Activated CD4-positive, alpha-beta T cell treated with anti-CD3 and anti-CD28 coated beads for 36 hours (primary cell): ENCODE data around the gene MTOR. TPM values are rescaled to one million over a fixed set of nuclear protein-coding genes. Genes with fewer than 3 reads are reported as not detected.
"Not testable (repeated sequence)": the region's sequence is repeated elsewhere in the genome, so short reads cannot be mapped to it uniquely, and the experiment has no call there.

Experiments
- ATAC-seq: fragments of 200-7000 bp; cut with Tn5 transposase; one replicate; pipeline ENCODE4 v1.10.0; 2021; ENCODE audit warnings: mild to moderate bottlenecking, moderate library complexity
- CTCF ChIA-PET: fragments of 350-600 bp; sonication (Branson Sonifier 250); formaldehyde crosslinking; loops from one replicate; lab custom pipeline; 2021; ENCODE audit warnings: antibody characterized with exemption; lab: Charles Lee
- POLR2A ChIA-PET: fragments of 350-600 bp; sonication (Branson Sonifier 250); formaldehyde crosslinking; loops from one replicate; lab custom pipeline; 2021; ENCODE audit warnings: antibody characterized with exemption, inconsistent platforms; lab: Charles Lee
- DNase-seq: peaks from one replicate; pipeline ENCODE4 v3.0.0-alpha.2; 2020
- H3K27ac Mint-ChIP-seq: one replicate; pipeline ENCODE4 v1.8.0; 2021; ENCODE audit warnings: mixed read lengths
- H3K27me3 Mint-ChIP-seq: one replicate; pipeline ENCODE4 v1.8.0; 2021; ENCODE audit warnings: mixed read lengths
- H3K36me3 Mint-ChIP-seq: one replicate; pipeline ENCODE4 v1.8.0; 2021; ENCODE audit warnings: low read depth, mixed read lengths
- H3K4me1 Mint-ChIP-seq: one replicate; pipeline ENCODE4 v1.8.0; 2021; ENCODE audit warnings: mixed read lengths
- H3K4me3 Mint-ChIP-seq: one replicate; pipeline ENCODE4 v1.8.0; 2021; ENCODE audit warnings: mild to moderate bottlenecking, moderate library complexity, mixed read lengths
- H3K9me3 Mint-ChIP-seq: one replicate; pipeline ENCODE4 v1.8.0; 2021; ENCODE audit warnings: low read depth, mixed read lengths
- intact Hi-C, 2 experiments: fragments of 100-400 bp; cut with DNase I in 1 of 2; cut with micrococcal nuclease in 1 of 2; formaldehyde crosslinking; loops; one replicate each; pipeline versions ENCODE4 v1.14.2 to v1.15.1; 2022 to 2024; cut with DNase I, micrococcal nuclease
- total RNA-seq, 2 experiments: library from RNA; stranded (reverse); gene quantifications; one replicate each; pipeline ENCODE4 v1.2.3, GENCODE V29; 2021

Gene MTOR
- total RNA-seq, 2 experiments from 2014 or later: 32.3 to 36.3 TPM

DNA sequence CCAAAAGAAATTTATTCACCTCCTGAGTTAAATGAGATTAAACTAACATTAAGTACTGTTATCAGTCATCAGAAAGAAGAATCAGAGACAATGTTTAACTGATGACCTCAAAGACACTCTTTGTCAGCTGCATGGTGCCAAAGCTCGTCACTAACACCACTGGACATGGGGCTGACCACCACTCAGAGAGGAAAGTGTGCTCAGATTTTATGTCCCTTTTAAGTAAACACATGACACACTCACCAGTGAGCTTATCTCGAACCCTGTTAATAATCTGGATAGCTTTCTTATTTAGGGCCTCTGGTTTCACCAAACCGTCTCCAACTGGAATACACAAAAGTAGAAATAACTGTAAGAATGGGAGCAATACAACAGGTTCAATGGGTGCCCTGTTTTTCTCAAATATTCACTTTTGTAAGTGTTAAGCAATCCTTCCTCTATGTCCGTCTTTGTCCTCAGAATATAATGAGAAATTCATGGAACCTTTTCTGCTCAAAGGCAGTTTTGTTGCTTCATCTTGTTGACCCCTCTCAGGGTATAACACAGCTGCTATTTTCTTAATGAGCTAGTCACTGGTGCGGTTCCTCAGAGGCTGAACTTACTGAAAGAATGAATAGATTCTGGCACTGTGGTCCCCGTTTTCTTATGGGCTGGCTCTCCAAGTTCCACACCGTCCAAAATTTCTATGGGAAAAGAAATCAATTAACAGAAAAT, 153.1 kb downstream of the MTOR start:
- Mint-ChIP-seq H3K27ac (no peak overlapping the region), H3K9me3 (no peaks in the 10 kb centered on the region), H3K4me3 (no peak overlapping the region), H3K4me1 (no peaks in the 10 kb centered on the region), H3K36me3 (peaks cover 42% of the 10 kb centered on the region), H3K27me3 (no peaks in the 10 kb centered on the region)
- CTCF ChIA-PET: interaction anchor here (1.2 to 2.1 kb wide), 4 partner anchors 11 to 72 kb away, joined by 3 to 13 read pairs (median 4); no protein-coding TSS in a partner anchor
- POLR2A ChIA-PET: interaction anchor here (0.6 kb wide), 1 partner anchor 10 kb away, joined by 4 read pairs; the partner anchor contains the start of gene EXOSC10
- intact Hi-C loops: no loop called here
- ATAC-seq: no peak
- DNase-seq: no peak

DNA sequence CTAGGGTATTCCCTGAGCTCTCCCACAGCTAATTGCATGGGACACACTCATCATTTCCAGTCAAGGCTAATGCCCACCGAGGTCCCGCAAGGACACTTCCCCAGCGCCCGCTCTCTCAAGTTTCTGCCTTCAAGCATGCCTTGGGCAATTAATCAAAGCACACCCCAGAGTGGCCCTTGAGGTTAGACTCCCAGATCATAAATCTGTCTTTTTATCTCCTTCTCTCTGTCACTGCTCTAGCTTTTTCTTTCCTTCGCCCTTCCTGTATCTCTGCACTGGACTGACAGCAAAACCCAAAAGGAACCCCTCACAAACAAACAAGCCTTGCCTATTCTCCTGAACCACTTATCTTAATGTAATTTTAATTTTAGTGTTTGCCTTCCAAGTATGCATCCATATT, 154.8 kb downstream of the MTOR start:
- DNase-seq (no peak), ATAC-seq (no peak)
- Mint-ChIP-seq H3K27me3 (no peaks in the 10 kb centered on the region), H3K4me3 (no peak overlapping the region), H3K27ac (no peak overlapping the region), H3K9me3 (no peaks in the 10 kb centered on the region), H3K4me1 (no peaks in the 10 kb centered on the region), H3K36me3 (peaks cover 33% of the 10 kb centered on the region)
- ChIA-PET POLR2A (no interaction called here), CTCF (interaction anchor here (0.6 to 2.1 kb wide), 4 partner anchors 24 to 72 kb away, joined by 3 to 13 read pairs (median 3); no protein-coding TSS in a partner anchor)
- intact Hi-C loops: no loop called here

DNA sequence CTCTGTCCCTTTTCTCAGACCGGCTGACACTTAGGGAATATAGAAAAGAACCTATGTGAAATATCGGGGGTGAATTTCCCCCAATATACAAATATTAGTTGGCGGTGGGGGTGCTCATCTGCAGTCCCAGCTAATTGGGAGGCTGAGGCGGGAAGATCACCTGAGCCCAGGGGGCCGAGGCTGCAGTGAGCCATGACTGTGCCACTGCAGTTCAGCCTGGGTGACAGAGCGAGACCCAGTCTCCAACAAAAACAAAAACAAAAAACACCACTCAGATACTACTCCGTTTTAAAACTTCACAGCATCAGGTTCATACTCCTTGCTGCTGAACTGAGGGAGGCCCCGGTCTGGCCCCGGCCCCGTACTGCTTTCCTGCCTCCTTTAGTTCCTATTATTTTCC, 156.8 kb downstream of the MTOR start:
- H3K36me3 Mint-ChIP-seq: peaks cover 26% of the 10 kb centered on the region
- intact Hi-C loops: no loop called here
- ChIA-PET CTCF (no interaction called here), POLR2A (no interaction called here)
- no peak for ATAC-seq
- no peak overlapping the region for H3K4me3 Mint-ChIP-seq
- H3K27me3 Mint-ChIP-seq: no peaks in the 10 kb centered on the region
- H3K4me1 Mint-ChIP-seq: no peaks in the 10 kb centered on the region
- no peaks in the 10 kb centered on the region for H3K9me3 Mint-ChIP-seq
- DNase-seq: no peak
- no peak overlapping the region for H3K27ac Mint-ChIP-seq

DNA sequence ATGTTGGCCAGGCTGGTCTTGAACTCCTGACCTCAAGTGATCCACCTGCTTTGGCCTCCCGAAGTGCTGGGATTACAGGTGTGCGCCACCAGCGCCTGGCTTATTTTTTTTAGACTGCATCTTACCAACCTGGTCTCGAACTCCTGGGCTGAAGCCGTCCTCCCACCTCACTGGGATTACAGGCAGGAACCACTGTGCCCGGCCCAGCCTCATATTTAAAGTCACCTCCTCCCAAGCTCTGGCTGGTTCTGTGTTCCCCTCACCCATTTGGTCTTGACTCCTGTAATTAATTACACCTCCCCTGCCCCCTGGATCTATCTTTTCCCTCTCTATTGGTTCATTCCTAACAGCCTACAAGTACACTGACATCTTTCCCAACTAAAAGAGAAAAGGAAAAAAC, 161.0 kb downstream of the MTOR start:
- no peaks in the 10 kb centered on the region for H3K27me3 Mint-ChIP-seq
- H3K36me3 Mint-ChIP-seq: peaks cover 16% of the 10 kb centered on the region
- ATAC-seq (no peak), DNase-seq (no peak)
- CTCF ChIA-PET: interaction anchor here (1.1 kb wide), 1 partner anchor 63 kb away, joined by 3 read pairs; no protein-coding TSS in a partner anchor
- intact Hi-C loops: no loop called here
- H3K4me3 Mint-ChIP-seq: no peak overlapping the region
- no peaks in the 10 kb centered on the region for H3K9me3 Mint-ChIP-seq
- POLR2A ChIA-PET: no interaction called here
- H3K4me1 Mint-ChIP-seq: peaks cover 11% of the 10 kb centered on the region
- no peak overlapping the region for H3K27ac Mint-ChIP-seq

DNA sequence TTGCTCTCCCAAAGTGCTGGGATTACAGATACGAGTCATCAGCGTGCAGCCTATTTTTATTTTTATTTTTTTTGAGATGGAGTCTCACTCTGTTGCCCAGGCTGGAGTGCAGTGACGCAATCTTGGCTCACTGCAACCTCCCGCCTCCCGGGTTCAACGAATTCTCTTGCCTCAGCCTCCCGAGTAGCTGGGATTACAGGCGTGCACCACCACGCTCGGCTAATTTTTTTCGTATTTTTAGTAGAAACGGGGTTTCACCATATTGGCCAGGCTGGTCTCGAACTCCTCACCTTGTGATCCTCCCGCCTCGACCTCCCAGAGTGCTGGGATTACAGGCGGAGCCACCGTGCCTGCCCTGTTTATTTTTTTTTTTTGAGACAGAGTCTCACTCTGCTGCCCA, 161.5 kb downstream of the MTOR start:
- intact Hi-C loops, DNase-seq, ATAC-seq, H3K27me3 Mint-ChIP-seq, H3K27ac Mint-ChIP-seq, POLR2A ChIA-PET, H3K9me3 Mint-ChIP-seq, CTCF ChIA-PET, H3K4me3 Mint-ChIP-seq: not testable (repeated sequence)
- Mint-ChIP-seq H3K4me1 (peaks cover 11% of the 10 kb centered on the region), H3K36me3 (peaks cover 17% of the 10 kb centered on the region)

DNA sequence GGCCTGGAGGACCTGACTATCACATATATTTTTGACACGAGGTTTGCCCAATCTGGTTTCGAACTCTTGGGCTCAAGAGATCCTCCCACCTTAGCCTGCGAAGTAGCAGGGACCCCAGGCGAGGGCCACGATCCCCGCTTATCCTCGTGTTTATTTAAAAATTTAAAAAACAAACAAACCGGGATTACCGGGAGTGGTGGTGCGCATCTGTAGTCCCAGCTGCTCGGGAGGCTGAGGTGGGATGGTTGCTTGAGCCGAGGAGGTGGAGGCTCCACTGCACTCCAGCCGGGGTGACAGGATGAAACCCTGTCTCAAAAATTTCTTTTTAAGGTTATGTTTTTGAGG, 162.2 kb downstream of the MTOR start:
- H3K9me3 Mint-ChIP-seq: no peaks in the 10 kb centered on the region
- H3K27ac Mint-ChIP-seq: peak overlapping the region; percentile 92
- H3K27me3 Mint-ChIP-seq: no peaks in the 10 kb centered on the region
- peaks cover 11% of the 10 kb centered on the region for H3K4me1 Mint-ChIP-seq
- ChIA-PET POLR2A (interaction anchor here (0.6 to 1.2 kb wide), 4 partner anchors 43 to 717 kb away, joined by 3 to 10 read pairs (median 6); no protein-coding TSS in a partner anchor), CTCF (interaction anchor here (0.7 to 2.6 kb wide), 2 partner anchors 26 to 63 kb away, joined by 3 to 25 read pairs; no protein-coding TSS in a partner anchor)
- H3K36me3 Mint-ChIP-seq: peaks cover 17% of the 10 kb centered on the region
- ATAC-seq: no peak
- H3K4me3 Mint-ChIP-seq: peak overlapping the region; percentile 95
- no peak for DNase-seq
- intact Hi-C loops: no loop called here

DNA sequence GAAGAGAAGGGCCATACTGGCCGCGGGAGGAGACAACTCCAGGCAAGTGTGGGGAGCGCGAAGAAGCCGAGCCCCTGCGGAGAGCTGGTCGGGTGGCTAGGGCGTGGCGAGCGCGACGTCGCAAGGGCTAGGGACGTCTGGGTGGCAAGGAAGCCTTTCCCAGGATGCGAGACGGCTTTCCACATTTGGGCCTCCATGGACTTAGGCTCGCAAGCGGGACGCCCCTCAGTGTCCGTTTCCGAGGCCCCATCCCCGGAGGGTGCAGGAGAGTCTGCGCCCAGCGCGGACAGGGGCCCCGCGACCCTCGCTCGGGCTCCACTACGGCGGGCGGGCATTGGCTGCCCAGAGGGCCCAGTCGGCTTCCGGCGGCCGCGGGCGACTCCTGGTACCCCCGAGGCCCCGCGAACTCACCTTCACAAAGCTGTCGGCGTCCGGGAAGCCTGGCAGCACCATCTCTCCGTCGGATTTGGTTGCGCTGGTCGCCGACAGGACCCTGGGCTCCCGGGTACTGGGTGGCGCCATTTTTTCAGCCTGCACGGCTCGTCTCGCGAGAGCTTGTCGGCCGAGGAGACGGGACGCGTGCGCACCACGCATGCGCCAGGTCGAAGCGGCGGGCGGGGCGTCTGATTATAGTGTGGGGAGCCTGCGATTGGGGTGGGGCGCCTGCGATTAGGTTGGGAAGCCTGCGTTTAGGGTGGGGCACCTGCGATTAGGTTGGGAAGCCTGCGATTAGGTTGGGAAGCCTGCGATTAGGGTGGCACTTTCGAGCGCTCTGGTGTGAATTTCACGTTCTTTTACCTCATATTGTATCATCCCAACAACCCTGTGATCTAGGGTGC, 162.8 kb downstream of the MTOR start, which contains the start of gene EXOSC10:
Gene EXOSC10, minus strand, starts transcription at position 560 of the 839 bp plus-strand sequence. Its CDS starts 38 bp downstream, at position 522.
- ATAC-seq: peak; percentile 98

DNA sequence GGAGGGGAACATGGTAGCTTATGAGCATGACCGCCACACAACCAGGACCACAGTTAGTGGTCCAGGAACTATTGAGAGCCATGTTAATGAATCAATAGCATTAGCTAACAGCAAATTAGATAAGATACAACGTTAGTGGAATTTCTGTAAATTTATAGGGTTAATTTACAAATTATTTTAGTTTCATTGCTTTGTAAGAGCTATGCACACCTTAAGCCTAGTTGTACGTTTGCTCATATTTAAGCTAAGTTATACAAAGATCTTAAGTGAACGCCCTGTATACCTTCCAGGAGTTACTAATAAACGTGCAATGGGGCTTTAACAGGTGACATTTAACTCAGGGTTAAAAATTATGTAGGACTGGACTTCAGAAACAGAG, 163.4 kb downstream of the MTOR start:
- peaks cover 11% of the 10 kb centered on the region for H3K4me1 Mint-ChIP-seq
- DNase-seq (no peak), ATAC-seq (no peak)
- no peaks in the 10 kb centered on the region for H3K27me3 Mint-ChIP-seq
- H3K36me3 Mint-ChIP-seq: peaks cover 19% of the 10 kb centered on the region
- intact Hi-C loops: loop anchor here (1.0 to 10.0 kb wide), 10 partner anchors 39 to 836 kb away; partner anchors contain the start of genes SRM (in 2 of the 2), CLCN6 (in 1 of the 2), DFFA (in 1 of the 2) and FBXO2 (in 1 of the 2)
- H3K4me3 Mint-ChIP-seq: peak overlapping the region; percentile 95
- CTCF ChIA-PET: interaction anchor here (0.9 to 2.6 kb wide), 9 partner anchors 12 to 543 kb away, joined by 3 to 25 read pairs (median 3); no protein-coding TSS in a partner anchor
- POLR2A ChIA-PET: interaction anchor here (0.7 to 1.0 kb wide), 4 partner anchors 10 to 810 kb away, joined by 3 read pairs; partner anchors contain the start of gene TARDBP
- no peaks in the 10 kb centered on the region for H3K9me3 Mint-ChIP-seq
- H3K27ac Mint-ChIP-seq: peak overlapping the region; percentile 92

More for the DNA sequence above, 162.8 kb downstream of the MTOR start, which contains the start of gene EXOSC10:
- no peaks in the 10 kb centered on the region for H3K9me3 Mint-ChIP-seq
- CTCF ChIA-PET: interaction anchor here (0.6 to 2.6 kb wide), 10 partner anchors 9 to 542 kb away, joined by 3 to 25 read pairs (median 3); no protein-coding TSS in a partner anchor
- H3K27ac Mint-ChIP-seq: peak within 1 kb of the TSS; percentile 92
- intact Hi-C loops: loop anchor here (1.0 to 10.0 kb wide), 10 partner anchors 39 to 835 kb away; partner anchors contain the start of genes SRM (in 2 of the 2), CLCN6 (in 1 of the 2), DFFA (in 1 of the 2) and FBXO2 (in 1 of the 2)
- peak within 1 kb of the TSS; percentile 95 for H3K4me3 Mint-ChIP-seq
- peak; percentile 97 for DNase-seq
- POLR2A ChIA-PET: interaction anchor here (0.6 to 1.2 kb wide), 9 partner anchors 9 to 809 kb away, joined by 3 to 10 read pairs (median 3); no protein-coding TSS in a partner anchor
- H3K4me1 Mint-ChIP-seq: peaks cover 11% of the 10 kb centered on the region
- peaks cover 17% of the 10 kb centered on the region for H3K36me3 Mint-ChIP-seq
- no peaks in the 10 kb centered on the region for H3K27me3 Mint-ChIP-seq

DNA sequence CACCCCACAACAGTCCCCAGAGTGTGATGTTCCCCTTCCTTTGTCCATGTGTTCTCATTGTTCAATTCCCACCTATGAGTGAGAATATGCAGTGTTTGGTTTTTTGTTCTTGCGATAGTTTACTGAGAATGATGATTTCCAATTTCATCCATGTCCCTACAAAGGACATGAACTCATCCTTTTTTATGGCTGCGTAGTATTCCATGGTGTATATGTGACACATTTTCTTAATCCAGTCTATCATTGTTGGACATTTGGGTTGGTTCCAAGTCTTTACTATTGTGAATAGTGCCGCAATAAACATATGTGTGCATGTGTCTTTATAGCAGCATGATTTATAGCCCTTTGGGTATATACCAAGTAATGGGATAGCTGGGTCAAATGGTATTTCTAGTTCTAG, 178.6 kb downstream of the MTOR start:
- intact Hi-C loops, H3K9me3 Mint-ChIP-seq, H3K4me3 Mint-ChIP-seq, ATAC-seq, H3K27me3 Mint-ChIP-seq, CTCF ChIA-PET, H3K4me1 Mint-ChIP-seq, POLR2A ChIA-PET, H3K27ac Mint-ChIP-seq, DNase-seq: not testable (repeated sequence)
- H3K36me3 Mint-ChIP-seq: peaks cover 45% of the 10 kb centered on the region

DNA sequence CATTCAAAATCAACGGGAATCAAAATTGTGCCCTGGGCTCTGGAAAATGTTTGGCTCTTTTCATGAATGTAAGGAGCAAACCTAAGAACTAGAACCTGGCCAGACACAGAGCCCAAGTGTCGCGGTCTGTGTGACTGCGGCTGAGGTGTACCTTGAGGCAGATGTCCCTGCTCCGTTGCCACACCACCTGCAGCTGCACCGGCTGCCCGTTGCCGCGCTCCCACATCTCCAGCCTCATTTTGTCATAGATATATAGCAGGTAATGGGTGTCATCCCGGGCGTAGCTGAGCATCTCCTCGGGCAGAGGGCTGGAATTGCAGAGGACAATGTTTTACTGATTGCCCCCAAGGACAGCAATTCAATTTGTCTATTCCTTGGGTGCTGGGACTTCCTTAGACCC, 181.4 kb downstream of the MTOR start:
- Mint-ChIP-seq H3K9me3 (no peaks in the 10 kb centered on the region), H3K36me3 (peaks cover 41% of the 10 kb centered on the region), H3K4me3 (no peak overlapping the region), H3K27me3 (no peaks in the 10 kb centered on the region), H3K4me1 (no peaks in the 10 kb centered on the region), H3K27ac (no peak overlapping the region)
- ChIA-PET POLR2A (no interaction called here), CTCF (interaction anchor here (1.1 to 2.6 kb wide), 4 partner anchors 11 to 44 kb away, joined by 3 to 9 read pairs (median 6); no protein-coding TSS in a partner anchor)
- DNase-seq (no peak), ATAC-seq (no peak)
- intact Hi-C loops: no loop called here
